NCI-H748 (cell line): ENCODE measurements around the gene RADIL.
A peak's percentile ranks its signal among the peaks of the same experiment; 100 is the strongest.

Experiments
- DNase-seq: peaks from one replicate; lab custom pipeline; 2025; ENCODE audit not compliant: unreplicated experiment; lab: John Stamatoyannopoulos, UW

Gene RADIL

GRCh38 chr7:4832711-4833110 is 50.8 kb downstream of the RADIL start:
- no peak for DNase-seq

GRCh38 chr7:4831723-4832495 is 51.6 kb downstream of the RADIL start:
- no peak for DNase-seq

- DNase-seq: peak; percentile 52
Measured at GRCh38 chr7:4830176-4830575, 53.3 kb downstream of the RADIL start.

GRCh38 chr7:4828720-4829383 is 54.7 kb downstream of the RADIL start:
- DNase-seq: no peak

- DNase-seq: no peak
Measured at GRCh38 chr7:4825081-4825480, 58.4 kb downstream of the RADIL start.

- DNase-seq: no peak
Measured at GRCh38 chr7:4824120-4824775, 59.3 kb downstream of the RADIL start.

GRCh38 chr7:4823441-4824119 is 59.9 kb downstream of the RADIL start:
- DNase-seq: no peak

GRCh38 chr7:4822677-4823076 is 60.8 kb downstream of the RADIL start:
- peak; percentile 22 for DNase-seq

GRCh38 chr7:4820967-4821471 is 62.5 kb downstream of the RADIL start:
- DNase-seq: no peak

GRCh38 chr7:4820405-4820966 is 63.0 kb downstream of the RADIL start:
- no peak for DNase-seq

- no peak for DNase-seq
Measured at GRCh38 chr7:4819560-4820404, 63.7 kb downstream of the RADIL start.

- no peak for DNase-seq
Measured at GRCh38 chr7:4818000-4818794, 65.3 kb downstream of the RADIL start.

- DNase-seq: no peak
Measured at GRCh38 chr7:4817178-4817901, 66.2 kb downstream of the RADIL start.

GRCh38 chr7:4816419-4817080 is 67.0 kb downstream of the RADIL start:
- DNase-seq: no peak

- no peak for DNase-seq
Measured at GRCh38 chr7:4815609-4816418, 67.7 kb downstream of the RADIL start.

- DNase-seq: no peak
Measured at GRCh38 chr7:4815121-4815520, 68.4 kb downstream of the RADIL start.

- DNase-seq: no peak
Measured at GRCh38 chr7:4814433-4814832, 69.1 kb downstream of the RADIL start.
